GM13977 (cell line): ENCODE data around the gene THRB.

Experiments
- DNase-seq: peaks from one replicate; pipeline ENCODE4 v3.0.0; 2012; ENCODE audit warnings: low spot score
- in situ Hi-C: fragments of 300-500 bp; cut with MboI; formaldehyde crosslinking; loops from one replicate; pipeline ENCODE4 v1.12.0; 2022; ENCODE audit warnings: low sequenced_read_pairs, low pct_unique_long_range_greater_than_20kb, mixed read lengths, inconsistent platforms; ENCODE audit not compliant: unreplicated experiment
- TF ChIP-seq, protein P1 (sequence below): IDR thresholded peaks from 2 replicates; pipeline ENCODE4 v1.5.1; 2012; ENCODE audit warnings: mild to moderate bottlenecking, control low read depth; ENCODE audit not compliant: insufficient read depth; ENCODE audit errors: extremely low read depth, missing control alignments

THRB gene

DNA sequence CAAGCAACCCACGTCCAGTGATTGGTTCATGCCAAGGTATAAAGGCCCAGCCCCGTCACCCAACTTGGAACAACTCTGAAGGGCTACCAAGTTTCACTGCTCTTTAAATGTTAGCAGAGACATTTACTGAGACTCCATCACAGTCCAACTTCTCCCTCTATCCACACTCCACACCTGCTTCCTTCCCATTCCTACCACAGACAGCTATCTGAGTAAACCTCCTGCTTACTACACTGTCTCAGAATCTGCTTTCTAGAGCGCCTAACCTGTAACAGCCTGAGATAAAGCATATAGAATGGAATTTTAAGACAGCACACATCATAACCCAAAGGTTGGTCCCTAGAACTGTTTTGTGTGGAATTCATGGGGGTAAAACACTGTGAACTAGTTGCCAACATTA, 106.5 kb downstream of the THRB start:
- in situ Hi-C loops, result no loop called here
- no peak for DNase-seq
- TF ChIP-seq, protein P1, sequence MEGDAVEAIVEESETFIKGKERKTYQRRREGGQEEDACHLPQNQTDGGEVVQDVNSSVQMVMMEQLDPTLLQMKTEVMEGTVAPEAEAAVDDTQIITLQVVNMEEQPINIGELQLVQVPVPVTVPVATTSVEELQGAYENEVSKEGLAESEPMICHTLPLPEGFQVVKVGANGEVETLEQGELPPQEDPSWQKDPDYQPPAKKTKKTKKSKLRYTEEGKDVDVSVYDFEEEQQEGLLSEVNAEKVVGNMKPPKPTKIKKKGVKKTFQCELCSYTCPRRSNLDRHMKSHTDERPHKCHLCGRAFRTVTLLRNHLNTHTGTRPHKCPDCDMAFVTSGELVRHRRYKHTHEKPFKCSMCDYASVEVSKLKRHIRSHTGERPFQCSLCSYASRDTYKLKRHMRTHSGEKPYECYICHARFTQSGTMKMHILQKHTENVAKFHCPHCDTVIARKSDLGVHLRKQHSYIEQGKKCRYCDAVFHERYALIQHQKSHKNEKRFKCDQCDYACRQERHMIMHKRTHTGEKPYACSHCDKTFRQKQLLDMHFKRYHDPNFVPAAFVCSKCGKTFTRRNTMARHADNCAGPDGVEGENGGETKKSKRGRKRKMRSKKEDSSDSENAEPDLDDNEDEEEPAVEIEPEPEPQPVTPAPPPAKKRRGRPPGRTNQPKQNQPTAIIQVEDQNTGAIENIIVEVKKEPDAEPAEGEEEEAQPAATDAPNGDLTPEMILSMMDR, result no peak

DNA sequence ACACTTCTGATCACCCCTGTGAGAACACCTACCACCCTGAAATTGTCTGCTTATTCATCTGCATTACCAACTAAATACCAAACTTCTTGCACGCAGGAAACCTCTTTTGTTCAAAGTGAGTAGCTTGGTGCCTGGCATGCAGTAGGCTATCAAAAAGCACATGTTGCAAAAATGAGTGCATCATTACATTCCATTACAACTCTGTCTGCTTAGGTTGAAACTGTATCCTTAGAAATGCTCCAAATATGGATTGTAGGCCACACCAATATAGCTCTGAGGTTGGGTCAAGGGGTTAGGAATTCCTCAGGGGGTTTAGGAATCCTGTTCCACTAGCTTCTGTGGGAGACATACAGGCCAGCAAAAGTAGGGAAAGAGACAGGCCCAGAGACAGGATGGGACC, 107.2 kb downstream of the THRB start:
- DNase-seq, result no peak
- in situ Hi-C loops, result no loop called here
- TF ChIP-seq, protein P1, result no peak

DNA sequence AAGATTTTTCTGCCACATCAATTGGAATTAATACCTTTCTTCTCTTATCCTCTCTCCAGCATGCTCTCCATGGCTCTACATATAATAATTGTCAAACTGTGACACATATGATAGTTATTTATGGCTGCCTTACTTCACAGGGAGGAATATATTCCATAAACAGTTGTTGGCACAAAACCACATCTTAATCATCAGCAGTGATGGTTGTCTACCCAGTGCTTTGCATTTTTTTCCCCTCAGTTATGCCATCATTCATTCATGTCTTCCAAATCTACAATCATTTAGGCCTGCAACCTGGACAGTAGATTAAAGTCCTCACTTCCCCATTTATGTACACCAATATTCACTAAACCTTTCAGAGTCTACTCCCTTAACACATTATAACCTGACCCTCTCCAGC, 107.7 kb downstream of the THRB start:
- in situ Hi-C loops, result no loop called here
- no peak for DNase-seq
- TF ChIP-seq, protein P1, result no peak

DNA sequence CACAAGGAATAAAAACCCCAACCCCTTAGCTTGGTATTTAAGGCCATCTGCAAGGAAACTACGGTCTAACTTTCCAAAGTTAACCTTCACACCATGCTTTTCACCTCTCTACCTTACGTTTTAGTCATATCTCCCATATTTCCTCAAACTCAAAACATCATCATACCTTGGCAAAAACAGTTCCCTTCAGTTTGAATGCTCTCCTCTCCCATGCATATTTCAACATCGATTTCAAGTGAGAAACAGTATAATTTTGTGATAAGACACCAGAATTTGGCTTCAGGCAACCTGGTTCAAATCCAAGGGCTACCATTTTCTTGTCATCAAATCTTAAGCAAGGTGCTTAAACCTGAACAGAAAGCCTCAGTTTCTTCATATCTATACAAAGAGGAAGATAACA, 108.2 kb downstream of the THRB start:
- in situ Hi-C loops, result no loop called here
- no peak for DNase-seq
- TF ChIP-seq, protein P1, result no peak

DNA sequence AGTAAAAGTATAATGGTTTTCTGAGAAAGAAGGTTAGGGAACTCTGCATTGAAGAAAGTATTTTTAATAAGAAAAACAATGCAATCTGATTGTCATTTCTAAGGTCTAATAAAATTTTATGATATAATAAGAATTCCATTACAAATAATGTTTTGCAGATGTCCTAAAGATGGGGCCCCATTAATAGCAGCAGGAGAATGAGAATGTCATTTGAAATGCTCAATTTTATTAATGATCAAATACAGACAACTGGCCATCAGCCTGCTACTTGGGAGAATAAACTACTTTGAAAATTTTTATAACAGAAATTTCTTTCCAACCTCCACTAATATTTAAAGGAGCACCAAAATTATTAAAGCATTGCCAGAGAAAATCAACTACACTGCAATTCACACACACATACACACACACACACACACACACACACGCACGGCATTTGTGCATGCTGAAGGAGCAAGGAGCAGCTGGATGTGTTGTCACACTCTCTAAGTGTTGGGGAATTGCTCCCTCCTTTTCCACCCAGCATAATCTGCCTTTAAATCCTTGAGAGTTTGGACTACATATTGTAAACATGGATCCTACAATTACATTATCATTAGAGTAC, 109.5 kb downstream of the THRB start:
- DNase-seq, result no peak
- in situ Hi-C loops, result no loop called here
- TF ChIP-seq, protein P1, result no peak

DNA sequence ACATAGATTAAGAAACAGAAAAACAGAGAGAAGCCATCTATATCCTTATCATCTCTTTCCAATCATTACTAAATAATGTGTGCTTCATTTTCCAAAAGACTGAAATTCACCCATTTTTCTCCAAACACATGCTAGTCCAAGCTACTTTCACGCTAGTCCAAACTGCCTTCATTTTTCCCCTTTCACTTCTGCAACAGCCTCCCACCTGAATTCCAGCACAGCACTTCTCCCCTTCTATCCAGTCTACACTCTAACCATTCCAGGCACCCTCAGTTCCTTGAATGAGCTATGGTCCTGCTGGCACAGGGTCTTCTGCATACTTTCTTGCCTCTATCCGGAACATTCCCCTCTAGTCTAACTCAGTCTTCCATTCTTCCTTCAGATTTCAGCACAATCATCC, 112.0 kb downstream of the THRB start:
- TF ChIP-seq, protein P1, result no peak
- no peak for DNase-seq
- in situ Hi-C loops, result no loop called here

DNA sequence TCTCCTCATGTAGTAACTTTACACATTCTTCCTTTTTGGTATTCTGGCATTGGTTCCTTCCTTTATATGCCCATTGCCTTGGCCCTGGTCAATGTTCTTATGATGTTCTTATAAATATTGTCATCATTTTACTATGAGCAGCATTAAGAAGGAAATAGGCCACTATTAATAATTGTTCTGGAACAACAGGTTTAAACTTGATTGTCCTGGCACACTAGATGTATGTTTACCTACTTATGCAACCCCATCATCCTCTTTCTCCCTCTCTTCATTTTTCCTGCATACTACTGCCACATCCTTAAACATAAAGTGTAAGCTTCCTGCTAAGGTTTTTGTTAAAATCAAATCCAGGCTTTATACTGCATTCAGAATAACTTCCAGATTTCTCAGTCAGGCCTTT, 114.7 kb downstream of the THRB start:
- TF ChIP-seq, protein P1, result no peak
- in situ Hi-C loops, result no loop called here
- DNase-seq, result no peak
